Upper lobe of right lung (tissue), 1 donor: ENCODE results near the gene GALNT17. TPM values are rescaled to one million over a fixed set of nuclear protein-coding genes. Genes with fewer than 3 reads are reported as not detected.
"Not testable (repeated sequence)": the region's sequence is repeated elsewhere in the genome, so short reads cannot be mapped to it uniquely, and the experiment has no call there.

ENCODE experiments used
- ATAC-seq: fragments of 200-7000 bp; cut with Tn5 transposase; one replicate; pipeline ENCODE4 v1.9.1; 2020; ENCODE audit warnings: mild to moderate bottlenecking, moderate library complexity
- DNase-seq: peaks from one replicate; pipeline ENCODE4 v3.0.0-alpha.2; 2020
- H3K27ac ChIP-seq: fragments of 200-600 bp; one replicate; pipeline ENCODE4 v1.8.0; 2022
- H3K27me3 ChIP-seq: fragments of 200-600 bp; one replicate; pipeline ENCODE4 v1.8.0; 2022; ENCODE audit warnings: mild to moderate bottlenecking
- H3K36me3 ChIP-seq: fragments of 200-600 bp; one replicate; pipeline ENCODE4 v1.8.0; 2022
- H3K4me1 ChIP-seq: fragments of 200-600 bp; one replicate; pipeline ENCODE4 v1.8.0; 2022
- H3K4me3 ChIP-seq: fragments of 200-600 bp; one replicate; pipeline ENCODE4 v1.8.0; 2022; ENCODE audit warnings: mild to moderate bottlenecking
- H3K9me3 ChIP-seq: fragments of 200-600 bp; one replicate; pipeline ENCODE4 v1.8.0; 2022
- intact Hi-C: fragments of 100-400 bp; cut with DNase I; formaldehyde crosslinking; loops from one replicate; pipeline ENCODE4 v1.11.0; 2022
- total RNA-seq: library from RNA; stranded (reverse); fragmentation: NEBNext Ultra II Directional; extraction: Animal tissue kit (Norgen Biotek cat#: 25700); gene quantifications from one replicate; pipeline ENCODE4 v1.2.1, GENCODE V29; 2021
- TF ChIP-seq, protein P1 (sequence below): fragments of 200-600 bp; IDR thresholded peaks from one replicate; pipeline ENCODE4 v1.8.0; 2022; ENCODE audit warnings: antibody characterized with exemption
- donor health status: DM: no; HTN: yes; CAD: no; lungs with severe emphysema.

Gene GALNT17
- total RNA-seq, 1 donor from 2014 or later = 7.1 TPM

DNA sequence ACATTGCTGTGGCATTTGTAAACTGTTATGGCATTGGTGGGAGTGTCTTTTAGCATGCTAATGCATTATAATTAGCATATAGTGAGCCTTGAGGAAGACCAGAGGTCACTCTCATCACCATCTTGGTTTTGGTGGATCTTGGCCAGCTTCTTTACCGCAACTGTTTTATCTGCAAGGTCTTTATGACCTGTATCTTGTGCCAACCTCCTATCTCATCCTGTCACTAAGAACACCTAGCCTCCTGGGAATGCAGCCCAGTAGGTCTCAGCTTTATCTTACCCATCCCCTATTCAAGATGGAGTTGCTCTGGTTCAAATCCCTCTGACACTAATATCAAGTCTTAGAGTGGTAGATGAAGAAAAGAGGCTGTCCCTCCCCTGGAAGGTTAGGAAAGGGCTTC, 506.2 kb downstream of the GALNT17 start:
- intact Hi-C loops = no loop called here
- Histone ChIP-seq H3K36me3 (no peaks in the 10 kb centered on the region), H3K4me1 (no peaks in the 10 kb centered on the region), H3K27me3 (no peaks in the 10 kb centered on the region), H3K4me3 (no peak overlapping the region), H3K9me3 (no peaks in the 10 kb centered on the region), H3K27ac (no peak overlapping the region)
- TF ChIP-seq, protein P1, sequence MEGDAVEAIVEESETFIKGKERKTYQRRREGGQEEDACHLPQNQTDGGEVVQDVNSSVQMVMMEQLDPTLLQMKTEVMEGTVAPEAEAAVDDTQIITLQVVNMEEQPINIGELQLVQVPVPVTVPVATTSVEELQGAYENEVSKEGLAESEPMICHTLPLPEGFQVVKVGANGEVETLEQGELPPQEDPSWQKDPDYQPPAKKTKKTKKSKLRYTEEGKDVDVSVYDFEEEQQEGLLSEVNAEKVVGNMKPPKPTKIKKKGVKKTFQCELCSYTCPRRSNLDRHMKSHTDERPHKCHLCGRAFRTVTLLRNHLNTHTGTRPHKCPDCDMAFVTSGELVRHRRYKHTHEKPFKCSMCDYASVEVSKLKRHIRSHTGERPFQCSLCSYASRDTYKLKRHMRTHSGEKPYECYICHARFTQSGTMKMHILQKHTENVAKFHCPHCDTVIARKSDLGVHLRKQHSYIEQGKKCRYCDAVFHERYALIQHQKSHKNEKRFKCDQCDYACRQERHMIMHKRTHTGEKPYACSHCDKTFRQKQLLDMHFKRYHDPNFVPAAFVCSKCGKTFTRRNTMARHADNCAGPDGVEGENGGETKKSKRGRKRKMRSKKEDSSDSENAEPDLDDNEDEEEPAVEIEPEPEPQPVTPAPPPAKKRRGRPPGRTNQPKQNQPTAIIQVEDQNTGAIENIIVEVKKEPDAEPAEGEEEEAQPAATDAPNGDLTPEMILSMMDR = no peak
- no peak for DNase-seq
- ATAC-seq = no peak

DNA sequence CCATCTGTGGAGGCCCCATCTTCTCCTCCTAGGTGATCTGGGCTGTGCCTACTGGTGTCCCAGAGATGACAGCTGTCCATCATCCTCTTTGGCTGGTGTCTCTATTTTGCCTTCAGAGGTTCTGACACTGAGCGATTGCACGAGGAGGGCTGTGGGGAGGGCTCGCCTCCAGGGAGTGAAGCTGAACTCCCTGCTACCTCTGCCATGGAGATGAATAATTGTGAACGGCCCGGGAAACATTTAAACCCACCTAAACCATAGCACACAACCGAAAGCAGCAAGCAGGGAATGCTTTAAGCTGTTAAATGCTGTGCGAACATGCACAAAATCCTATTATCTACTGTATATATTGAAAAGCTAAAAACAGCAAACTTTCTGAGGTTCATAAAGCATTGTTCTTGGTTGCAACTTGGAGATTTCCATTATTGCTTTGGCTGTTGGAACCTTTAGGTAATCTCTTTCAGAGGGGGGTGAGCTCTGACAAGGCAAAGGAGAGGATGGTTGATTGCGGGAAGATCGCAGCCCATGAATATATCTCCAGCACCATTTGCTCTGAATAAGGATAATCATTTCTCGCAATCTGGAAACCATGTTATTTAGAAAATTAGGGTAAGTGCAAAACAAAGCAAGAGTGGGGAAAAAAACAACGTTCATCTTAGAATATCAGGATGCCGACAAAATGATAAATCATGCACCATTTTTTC, 507.6 kb downstream of the GALNT17 start:
- Histone ChIP-seq H3K27ac (no peak overlapping the region), H3K27me3 (no peaks in the 10 kb centered on the region), H3K9me3 (no peaks in the 10 kb centered on the region), H3K4me1 (no peaks in the 10 kb centered on the region), H3K4me3 (no peak overlapping the region), H3K36me3 (no peaks in the 10 kb centered on the region)
- DNase-seq (no peak), ATAC-seq (no peak)
- intact Hi-C loops = no loop called here
- TF ChIP-seq, protein P1 = no peak

DNA sequence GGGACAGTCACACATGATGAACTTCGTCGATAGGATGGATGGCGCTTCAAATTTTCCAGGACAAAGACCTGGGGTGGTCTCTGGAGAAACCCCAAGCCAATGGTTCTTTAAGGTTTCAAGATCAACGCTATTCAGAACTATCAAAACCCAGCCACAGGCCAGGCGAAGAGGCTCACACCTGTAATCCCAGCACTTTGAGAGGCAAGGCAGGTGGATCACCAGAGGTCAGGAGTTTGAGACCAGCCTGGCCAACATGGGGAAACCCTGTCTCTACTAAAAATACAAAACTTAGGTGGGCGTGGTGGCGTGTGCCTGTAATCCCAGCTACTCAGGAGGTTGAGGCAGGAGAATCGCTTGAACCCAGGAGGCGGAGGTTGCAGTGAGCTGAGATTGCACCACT, 511.1 kb downstream of the GALNT17 start:
- H3K9me3 ChIP-seq, H3K27ac ChIP-seq, H3K36me3 ChIP-seq, ATAC-seq, H3K4me1 ChIP-seq, H3K4me3 ChIP-seq, H3K27me3 ChIP-seq, intact Hi-C loops, DNase-seq: not testable (repeated sequence)

DNA sequence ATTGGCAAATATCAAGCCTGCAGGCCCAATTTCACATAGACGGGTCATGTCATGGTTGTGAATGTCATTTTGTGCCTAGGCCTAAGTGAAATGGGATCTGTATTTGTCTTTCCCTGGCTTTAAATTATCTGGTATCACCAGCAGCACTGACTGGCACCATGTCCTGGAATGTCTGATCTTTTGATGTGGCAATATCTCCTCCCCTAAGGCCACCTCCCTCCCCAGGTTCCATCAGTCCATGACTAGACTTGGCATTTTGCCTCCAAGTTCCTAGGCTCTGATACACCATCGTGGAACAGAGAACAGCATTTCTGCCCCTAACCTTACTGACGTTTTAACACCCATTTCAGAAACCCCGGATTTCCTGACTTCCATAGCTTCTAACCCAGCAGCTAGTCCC, 513.9 kb downstream of the GALNT17 start:
- Histone ChIP-seq H3K9me3 (no peaks in the 10 kb centered on the region), H3K4me3 (no peak overlapping the region), H3K27me3 (no peaks in the 10 kb centered on the region), H3K36me3 (no peaks in the 10 kb centered on the region), H3K4me1 (no peaks in the 10 kb centered on the region), H3K27ac (no peak overlapping the region)
- TF ChIP-seq, protein P1 = no peak
- no peak for DNase-seq
- no peak for ATAC-seq
- intact Hi-C loops = no loop called here

DNA sequence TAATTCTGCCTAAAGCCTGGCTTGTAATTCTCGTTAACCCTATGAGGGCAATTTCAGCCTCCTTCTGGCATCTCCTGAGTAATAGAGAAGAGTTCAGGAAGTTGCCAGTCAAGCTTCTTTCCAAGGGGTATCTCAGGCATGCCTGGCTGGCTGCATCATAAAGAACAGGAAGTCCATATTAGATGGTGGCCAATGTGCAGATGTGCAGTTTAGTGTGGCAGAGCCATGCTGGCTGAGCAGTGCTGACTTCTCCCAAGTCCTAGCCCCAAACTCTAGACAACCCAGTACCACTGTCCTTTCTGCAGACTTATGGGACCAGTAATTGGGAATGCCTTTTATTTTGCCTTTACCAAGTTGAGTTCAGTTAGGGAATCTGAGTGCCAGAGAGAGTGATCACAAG, 517.9 kb downstream of the GALNT17 start:
- H3K4me3 ChIP-seq = no peak overlapping the region
- ATAC-seq = no peak
- H3K27me3 ChIP-seq = no peaks in the 10 kb centered on the region
- no peak overlapping the region for H3K27ac ChIP-seq
- TF ChIP-seq, protein P1 = no peak
- no peaks in the 10 kb centered on the region for H3K4me1 ChIP-seq
- no peak for DNase-seq
- no peaks in the 10 kb centered on the region for H3K9me3 ChIP-seq
- H3K36me3 ChIP-seq = no peaks in the 10 kb centered on the region
- intact Hi-C loops = no loop called here

DNA sequence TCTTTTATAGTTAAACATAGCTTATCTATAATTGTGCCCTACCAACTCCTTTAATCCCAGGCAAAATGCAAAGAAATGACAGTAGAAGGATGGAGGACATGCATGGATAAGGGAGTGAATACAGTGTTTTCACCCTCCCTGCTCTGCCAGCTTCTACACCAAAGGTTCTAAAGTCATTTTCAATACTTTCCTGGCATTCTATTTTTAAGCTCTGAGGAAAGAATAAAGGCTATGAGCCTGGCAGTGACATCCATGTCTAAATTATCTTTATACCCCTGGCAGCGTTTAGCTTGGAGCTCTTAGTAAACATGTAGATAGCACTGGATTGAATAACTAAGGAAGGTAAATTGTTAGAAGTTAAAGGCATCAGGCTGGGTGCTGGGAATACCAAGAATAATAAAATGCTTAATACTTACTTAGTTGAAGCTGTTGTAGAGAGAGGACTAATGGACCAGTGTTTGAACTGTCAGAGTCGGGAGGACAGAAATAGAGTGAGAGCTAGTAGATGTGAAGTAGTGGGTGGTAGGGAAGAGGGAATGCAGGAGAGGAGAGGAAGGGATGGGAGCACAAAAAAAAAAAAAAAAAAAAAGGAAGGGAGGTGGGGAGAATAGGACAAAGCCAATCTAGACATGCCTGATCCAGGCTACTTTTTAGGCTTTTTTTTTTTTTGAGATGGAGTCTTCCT, 518.9 kb downstream of the GALNT17 start:
- Histone ChIP-seq H3K4me3 (no peak overlapping the region), H3K36me3 (no peaks in the 10 kb centered on the region), H3K9me3 (no peaks in the 10 kb centered on the region), H3K27me3 (no peaks in the 10 kb centered on the region), H3K4me1 (no peaks in the 10 kb centered on the region), H3K27ac (no peak overlapping the region)
- ATAC-seq (no peak), DNase-seq (no peak)
- intact Hi-C loops = no loop called here
- TF ChIP-seq, protein P1 = no peak
